ENCODE measurements around the gene ACAP3.

- no peak for TF ChIP-seq CTCF (IDR thresholded peaks at IDR 0.05)
- TF ChIP-seq EZH2 (IDR thresholded peaks at IDR 0.05) = no peak
Observed at GRCh38 chr1:1351511-1352427, 44.0 kb upstream of the ACAP3 start.

Data from neural progenitor cell (in vitro differentiated cells).